ENCODE measurements around the gene GATA3.

The GATA3 gene

GRCh38 chr10:8100366-8100765 is 45.9 kb downstream of the GATA3 start:
- no peak overlapping the region for H3K27ac ChIP-seq
- no peak for TF ChIP-seq ZFX (IDR thresholded peaks at IDR 0.05)
- no peak for TF ChIP-seq CTCF (conservative IDR thresholded peaks at IDR 0.05)

- TF ChIP-seq ZFX (IDR thresholded peaks at IDR 0.05) = no peak
- no peak for TF ChIP-seq CTCF (conservative IDR thresholded peaks at IDR 0.05)
- no peak overlapping the region for H3K27ac ChIP-seq
These were observed 48.4 kb downstream of the GATA3 start for GRCh38 chr10:8102708-8103401.

GRCh38 chr10:8103543-8103942 is 49.1 kb downstream of the GATA3 start:
- H3K27ac ChIP-seq = no peak overlapping the region
- TF ChIP-seq CTCF (conservative IDR thresholded peaks at IDR 0.05) = no peak
- no peak for TF ChIP-seq ZFX (IDR thresholded peaks at IDR 0.05)

GRCh38 chr10:8104005-8104404 is 49.5 kb downstream of the GATA3 start:
- no peak overlapping the region for H3K27ac ChIP-seq
- TF ChIP-seq CTCF (conservative IDR thresholded peaks at IDR 0.05) (no peak), ZFX (IDR thresholded peaks at IDR 0.05) (no peak)

GRCh38 chr10:8104721-8105120 is 50.2 kb downstream of the GATA3 start:
- TF ChIP-seq CTCF (conservative IDR thresholded peaks at IDR 0.05) (no peak), ZFX (IDR thresholded peaks at IDR 0.05) (no peak)
- no peak overlapping the region for H3K27ac ChIP-seq

GRCh38 chr10:8105932-8106331 is 51.4 kb downstream of the GATA3 start:
- no peak for TF ChIP-seq CTCF (conservative IDR thresholded peaks at IDR 0.05)
- TF ChIP-seq ZFX (IDR thresholded peaks at IDR 0.05) = no peak
- no peak overlapping the region for H3K27ac ChIP-seq

GRCh38 chr10:8112230-8112905 is 57.9 kb downstream of the GATA3 start:
- H3K27ac ChIP-seq = no peak overlapping the region
- TF ChIP-seq CTCF (conservative IDR thresholded peaks at IDR 0.05) (no peak), ZFX (IDR thresholded peaks at IDR 0.05) (no peak)
